ENCODE data around the gene PLCB1.

DNA sequence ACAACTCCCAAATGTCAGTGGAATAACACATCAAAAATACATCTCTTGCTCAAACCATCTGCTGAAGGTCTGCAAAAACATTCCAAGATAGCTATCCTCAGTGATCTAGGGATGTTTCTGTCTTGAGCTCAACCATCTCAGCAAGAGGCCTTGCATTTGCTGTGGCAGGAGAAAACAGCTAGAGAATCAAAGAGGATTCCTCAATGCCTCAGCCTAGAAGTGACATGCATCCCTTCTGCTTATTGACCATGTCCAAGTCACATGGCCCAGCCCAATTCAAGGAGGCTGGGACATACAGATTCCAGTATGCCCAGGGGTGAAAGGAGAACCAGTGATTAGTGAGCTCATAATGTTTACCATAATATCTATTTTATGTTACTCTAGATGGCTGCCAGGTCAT, 269.5 kb downstream of the PLCB1 start:
- TF ChIP-seq, protein P1, sequence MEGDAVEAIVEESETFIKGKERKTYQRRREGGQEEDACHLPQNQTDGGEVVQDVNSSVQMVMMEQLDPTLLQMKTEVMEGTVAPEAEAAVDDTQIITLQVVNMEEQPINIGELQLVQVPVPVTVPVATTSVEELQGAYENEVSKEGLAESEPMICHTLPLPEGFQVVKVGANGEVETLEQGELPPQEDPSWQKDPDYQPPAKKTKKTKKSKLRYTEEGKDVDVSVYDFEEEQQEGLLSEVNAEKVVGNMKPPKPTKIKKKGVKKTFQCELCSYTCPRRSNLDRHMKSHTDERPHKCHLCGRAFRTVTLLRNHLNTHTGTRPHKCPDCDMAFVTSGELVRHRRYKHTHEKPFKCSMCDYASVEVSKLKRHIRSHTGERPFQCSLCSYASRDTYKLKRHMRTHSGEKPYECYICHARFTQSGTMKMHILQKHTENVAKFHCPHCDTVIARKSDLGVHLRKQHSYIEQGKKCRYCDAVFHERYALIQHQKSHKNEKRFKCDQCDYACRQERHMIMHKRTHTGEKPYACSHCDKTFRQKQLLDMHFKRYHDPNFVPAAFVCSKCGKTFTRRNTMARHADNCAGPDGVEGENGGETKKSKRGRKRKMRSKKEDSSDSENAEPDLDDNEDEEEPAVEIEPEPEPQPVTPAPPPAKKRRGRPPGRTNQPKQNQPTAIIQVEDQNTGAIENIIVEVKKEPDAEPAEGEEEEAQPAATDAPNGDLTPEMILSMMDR (conservative IDR thresholded peaks at IDR 0.05; ENCODE audit: low read depth, low read length), result no peak
- TF ChIP-seq EZH2 (IDR thresholded peaks at IDR 0.05; ENCODE audit: low read length, unreplicated experiment), result no peak

Measured in PC-3 (cell line).